Measurements from ENCODE around the gene PFN1.

The PFN1 gene

DNA sequence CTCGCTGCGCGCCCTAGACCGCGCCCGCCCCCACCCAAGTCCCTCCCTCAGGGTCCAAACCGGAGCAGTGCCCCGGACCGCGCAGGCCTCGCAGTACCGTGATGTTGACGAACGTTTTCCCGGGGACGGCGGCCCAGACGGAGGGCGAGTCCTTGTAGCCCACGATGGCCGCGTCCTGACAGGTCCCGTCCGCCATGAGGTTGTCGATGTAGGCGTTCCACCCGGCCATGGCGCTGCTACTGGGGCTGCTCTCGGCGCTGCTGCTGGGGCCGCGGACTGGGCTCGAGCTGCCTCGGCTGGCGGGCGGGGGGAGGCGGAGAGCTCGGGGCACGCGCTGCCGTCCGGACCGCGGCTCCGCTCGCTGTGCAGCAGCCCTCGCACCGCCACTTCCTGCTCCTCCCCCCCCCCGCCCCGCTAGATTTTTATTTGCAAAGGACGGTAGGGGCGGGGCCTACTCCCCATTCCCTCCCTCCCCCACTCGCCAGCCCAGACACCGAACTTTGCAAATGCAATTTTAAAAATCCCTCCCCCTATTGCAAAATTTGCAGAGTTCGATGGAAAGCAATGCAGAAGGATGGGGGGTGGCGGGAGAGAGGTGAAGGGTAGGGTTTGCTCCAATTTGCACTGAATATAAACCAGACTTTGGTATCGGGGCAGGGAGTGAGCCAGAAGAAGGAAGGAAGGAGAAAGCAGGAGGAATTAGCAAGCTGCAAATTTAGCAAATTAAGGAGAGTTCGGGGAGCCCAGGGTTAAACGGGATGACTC, at the start of gene PFN1:
TSS of gene PFN1 (minus strand) at position 365 of the 765 bp plus-strand sequence. CDS start at position 229, 136 bp downstream.
- DNase-seq = peak; percentile 86

DNA sequence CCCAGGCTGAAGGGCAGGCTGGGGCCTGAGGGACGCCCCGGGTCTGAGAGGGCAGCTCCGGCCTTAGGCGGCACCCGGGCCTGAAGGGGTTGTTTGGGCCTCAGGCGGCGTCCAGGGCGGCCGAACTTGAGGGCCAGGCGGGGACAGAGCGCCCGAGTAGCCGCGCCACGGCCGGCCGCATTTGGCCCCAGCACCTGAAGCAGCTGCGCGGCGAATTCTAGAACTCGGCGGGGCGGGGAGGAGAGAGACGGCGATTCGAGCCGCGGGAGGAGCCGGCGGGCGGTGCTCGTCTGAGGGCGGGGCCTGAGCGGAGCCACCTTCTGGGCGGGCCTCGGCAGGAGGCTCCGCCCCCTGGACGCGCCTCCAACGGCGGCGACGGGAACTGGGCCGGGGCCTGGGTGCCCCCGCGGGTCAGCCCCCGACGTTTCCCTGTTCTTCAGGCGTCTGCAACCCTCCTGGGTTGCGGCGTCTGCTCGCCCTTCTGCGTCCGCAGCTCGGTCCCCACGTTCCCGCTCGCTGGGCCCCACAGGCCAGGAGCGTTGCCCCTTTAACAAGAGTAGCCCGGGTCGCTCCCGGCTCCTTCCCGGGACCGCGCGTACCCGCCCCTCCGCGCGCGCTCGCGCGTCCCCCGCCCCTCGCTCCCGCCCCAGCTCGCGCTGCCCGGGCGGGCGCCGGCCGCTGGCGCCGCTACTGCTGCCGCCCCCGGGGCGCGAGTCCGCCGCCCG, 49.1 kb upstream of the PFN1 start, which contains the start of the genes INCA1 and KIF1C:
TSS of gene INCA1 (minus strand) at position 221 of the 725 bp plus-strand sequence. CDS start 3,085 bp downstream, outside the sequence.
TSS of gene KIF1C (plus strand) at position 649 of the 725 bp plus-strand sequence. CDS start 2,297 bp downstream, outside the sequence.
- peak; percentile 83 for DNase-seq

DNA sequence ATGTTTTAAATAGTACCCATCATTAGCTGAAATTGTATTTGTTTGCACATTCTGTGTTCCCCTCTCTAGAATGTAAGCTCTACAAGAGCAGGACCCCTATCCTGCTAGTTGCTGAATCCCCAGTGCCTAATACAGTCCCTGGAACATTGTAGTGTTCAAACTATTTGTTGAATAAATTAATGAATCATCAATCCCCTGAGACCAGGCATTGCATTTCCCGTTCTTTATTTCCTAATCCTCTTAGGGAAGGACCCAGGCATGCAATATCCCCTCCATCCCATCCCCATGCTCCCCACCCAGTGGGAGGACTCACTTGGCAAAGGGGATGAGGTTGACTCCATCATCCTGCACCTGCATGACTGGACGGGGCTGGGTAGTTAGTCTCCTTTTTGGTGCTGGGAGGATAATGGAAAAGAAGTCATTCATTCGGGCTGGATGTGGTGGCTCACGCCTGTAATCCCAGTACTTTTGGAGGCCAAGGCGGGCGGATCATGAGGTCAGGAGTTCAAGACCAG, 45.8 kb upstream of the PFN1 start:
- no peak for DNase-seq

DNA sequence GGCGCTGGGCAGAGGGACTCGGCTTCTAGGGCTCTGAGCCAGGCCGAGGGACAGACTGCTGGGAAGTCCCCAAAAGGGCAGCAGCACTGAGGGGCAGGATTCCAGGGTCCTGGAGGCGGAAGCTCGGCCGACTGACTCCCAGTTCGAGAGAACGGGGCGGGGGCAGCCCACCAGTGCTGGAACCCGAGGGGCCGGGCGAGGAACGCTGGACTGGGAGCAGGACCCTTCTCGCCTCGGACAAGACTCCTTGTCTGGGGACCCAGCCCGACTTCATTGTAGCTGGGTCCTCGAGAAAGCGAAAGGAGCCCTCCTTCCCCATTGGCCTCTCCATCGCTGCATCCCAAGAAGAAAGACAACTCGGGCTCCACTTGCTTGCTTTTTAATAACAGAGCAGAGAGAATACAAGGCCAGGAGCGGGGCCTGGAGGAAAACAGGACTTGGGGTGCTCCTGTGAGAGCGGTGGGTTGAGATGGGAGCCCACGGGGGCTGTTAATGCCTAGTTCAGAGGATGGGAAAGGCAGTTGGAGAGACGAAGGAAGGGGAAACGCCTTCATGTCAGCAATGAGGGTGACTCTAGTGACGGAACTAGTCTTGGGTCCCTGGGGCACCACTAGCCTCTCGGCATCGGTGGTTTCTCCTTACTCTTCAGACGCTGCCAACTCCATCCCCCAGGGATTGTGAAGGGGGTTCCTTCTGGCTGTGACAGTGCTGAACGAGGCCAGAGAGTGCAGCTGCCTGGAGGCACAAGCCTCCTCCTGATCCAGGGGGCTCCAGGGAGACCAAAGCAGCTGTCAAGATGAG, 39.6 kb upstream of the PFN1 start:
- no peak for DNase-seq

DNA sequence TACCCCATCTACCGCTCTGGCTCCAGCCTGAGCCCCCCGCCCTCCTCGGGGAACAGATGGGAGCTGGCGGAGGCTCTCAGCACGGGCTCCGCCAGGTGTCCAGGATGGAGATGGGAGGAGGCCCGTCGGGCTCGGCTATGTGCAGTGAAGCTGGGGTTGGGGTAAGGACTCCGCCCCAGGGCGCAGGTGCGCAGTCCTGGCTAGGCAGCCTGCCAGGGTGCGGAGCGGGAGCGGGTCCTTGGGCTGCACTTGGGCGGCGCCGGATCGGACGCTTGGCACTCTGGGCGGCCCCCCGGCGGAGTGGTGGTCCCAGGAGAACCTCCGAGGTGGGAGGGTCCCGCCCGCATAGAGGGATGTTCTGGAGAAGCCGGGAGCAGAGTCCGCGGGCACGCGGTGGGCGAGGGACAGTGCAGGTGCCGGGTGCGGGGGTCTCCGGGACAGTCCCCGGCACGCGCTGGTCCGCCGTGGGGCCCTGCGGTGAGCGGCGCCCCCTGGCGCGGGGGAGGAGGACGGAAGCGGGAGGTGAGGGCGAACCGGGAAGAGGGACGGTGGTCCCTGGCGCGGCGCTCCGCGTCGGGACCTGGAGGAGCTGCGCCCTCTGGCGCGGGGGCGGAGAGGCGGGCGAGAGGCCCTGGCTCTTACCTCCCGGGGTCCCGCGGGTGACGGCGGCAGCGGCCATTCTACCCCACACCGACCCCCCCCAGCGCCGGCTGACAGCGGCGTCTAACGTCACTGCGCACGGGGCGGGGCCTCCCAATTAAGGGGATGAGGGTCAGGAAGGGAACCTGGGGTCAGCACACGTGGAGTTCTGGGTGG, 38.8 kb upstream of the PFN1 start, which contains the start of gene CAMTA2:
TSS of gene CAMTA2 (minus strand) at position 725 of the 816 bp plus-strand sequence. CDS start 1,453 bp downstream, outside the sequence.
- DNase-seq = peak; percentile 85

DNA sequence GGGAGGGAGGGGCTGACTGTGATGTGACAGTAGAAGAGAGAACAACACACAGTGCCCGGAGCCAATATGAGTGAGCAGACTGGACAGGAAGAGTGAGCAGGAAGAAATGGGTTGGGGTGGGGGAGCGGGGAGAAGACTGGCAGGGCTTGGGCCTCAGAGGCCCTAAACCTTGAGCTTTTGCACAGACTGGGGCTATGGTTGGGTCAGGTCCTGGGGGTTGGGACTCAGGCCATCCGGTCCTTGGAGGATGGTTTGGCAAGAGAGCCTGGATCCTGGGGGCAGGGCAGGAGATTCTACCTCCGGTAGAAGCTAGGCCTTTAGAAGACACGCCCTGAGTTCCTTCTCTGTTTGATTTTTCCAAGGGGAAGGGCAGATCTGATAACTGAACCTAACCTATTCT, 38.1 kb upstream of the PFN1 start:
- no peak for DNase-seq

DNA sequence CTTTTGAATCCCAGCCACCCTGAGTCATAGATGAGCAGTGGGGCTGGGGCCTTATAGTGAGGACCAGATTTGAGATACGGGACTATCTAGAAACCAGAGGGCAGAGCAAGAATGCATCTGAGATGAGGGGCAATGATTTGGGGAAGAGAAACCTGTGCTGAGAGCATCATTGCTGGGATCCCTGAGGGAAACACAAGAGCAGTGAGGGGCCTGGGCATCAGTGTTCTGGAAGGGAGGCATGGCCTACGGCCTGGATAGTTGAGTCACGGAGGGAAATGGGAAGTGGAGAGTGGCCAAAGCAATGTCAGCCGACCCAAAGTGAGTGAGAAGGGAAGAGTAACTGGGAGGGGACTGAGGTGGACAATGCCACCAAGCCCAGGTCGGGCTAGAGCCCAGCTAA, 34.0 kb upstream of the PFN1 start:
- DNase-seq = no peak

DNA sequence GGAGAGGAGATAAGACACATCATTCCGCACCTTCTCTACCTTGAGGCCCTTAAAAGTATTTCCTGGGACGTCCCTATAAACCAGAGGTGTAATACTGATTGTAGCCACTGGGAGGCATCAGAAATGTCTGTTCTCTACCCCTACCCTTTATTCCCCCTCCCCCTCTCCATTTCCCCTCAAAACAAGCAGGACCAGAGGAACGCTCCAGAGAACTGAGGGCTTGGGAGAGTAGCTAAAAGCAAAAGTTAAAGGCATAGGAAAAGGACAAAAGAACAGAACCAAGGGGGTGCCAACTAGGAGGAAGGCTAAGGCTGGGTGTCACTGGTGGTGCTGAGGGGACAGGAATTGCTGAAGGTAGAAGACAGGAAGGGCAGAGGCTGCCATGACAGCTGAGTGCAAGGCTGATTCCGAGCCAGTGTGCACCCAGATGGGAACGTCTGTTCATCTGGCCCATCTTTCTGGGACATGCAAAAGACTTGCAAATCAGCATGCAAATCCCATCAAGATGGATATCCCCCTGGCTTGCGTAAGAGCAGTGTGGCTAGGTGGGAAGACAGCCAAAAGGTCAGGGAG, 32.4 kb upstream of the PFN1 start:
- peak; percentile 33 for DNase-seq

DNA sequence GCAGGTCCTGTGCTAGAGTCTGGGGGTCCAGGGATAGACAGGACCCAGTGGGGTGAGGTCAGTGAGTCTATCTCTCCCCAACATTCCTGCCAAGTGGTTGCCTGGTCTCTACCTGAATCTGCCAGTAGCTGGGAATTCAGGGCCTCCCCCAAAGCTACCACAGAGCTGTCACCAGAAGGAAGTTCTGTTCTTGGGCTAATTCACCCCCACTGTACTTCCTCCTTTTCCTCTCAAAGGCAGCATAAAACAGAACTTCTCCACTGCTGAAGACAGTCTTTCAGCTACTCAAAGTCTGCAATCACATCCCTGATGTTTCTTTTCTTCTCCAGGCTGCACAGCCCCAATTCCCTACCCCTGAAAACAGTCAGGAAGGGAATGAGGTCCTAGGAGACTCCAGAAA, 30.4 kb upstream of the PFN1 start:
- DNase-seq = no peak

DNA sequence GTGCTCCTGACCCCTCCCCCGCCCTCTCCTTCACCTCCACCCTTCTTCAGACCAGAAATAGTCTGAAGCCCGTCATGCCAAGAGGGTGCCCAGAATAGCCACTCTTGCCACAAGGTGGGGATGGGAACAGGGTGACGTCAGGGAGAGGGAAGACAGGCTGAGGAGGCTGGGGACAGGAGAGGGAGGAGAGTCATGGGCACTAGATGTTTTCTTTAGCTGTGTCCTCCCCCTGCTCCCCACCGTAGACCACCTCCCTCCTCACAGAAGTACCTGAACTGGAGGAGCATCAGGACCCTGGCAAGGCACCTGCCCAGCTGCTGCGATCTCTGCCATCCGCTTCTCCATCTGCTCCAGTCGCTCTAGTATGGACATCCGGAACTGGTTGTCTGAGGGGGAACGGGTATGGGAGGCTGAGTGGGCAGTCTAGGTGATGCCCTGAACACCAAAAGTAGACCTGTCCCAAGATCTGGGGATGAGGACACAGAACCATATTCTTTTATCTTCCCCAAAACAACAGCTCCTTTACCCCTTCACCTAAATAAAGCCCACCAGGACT, 25.9 kb upstream of the PFN1 start:
- no peak for DNase-seq

DNA sequence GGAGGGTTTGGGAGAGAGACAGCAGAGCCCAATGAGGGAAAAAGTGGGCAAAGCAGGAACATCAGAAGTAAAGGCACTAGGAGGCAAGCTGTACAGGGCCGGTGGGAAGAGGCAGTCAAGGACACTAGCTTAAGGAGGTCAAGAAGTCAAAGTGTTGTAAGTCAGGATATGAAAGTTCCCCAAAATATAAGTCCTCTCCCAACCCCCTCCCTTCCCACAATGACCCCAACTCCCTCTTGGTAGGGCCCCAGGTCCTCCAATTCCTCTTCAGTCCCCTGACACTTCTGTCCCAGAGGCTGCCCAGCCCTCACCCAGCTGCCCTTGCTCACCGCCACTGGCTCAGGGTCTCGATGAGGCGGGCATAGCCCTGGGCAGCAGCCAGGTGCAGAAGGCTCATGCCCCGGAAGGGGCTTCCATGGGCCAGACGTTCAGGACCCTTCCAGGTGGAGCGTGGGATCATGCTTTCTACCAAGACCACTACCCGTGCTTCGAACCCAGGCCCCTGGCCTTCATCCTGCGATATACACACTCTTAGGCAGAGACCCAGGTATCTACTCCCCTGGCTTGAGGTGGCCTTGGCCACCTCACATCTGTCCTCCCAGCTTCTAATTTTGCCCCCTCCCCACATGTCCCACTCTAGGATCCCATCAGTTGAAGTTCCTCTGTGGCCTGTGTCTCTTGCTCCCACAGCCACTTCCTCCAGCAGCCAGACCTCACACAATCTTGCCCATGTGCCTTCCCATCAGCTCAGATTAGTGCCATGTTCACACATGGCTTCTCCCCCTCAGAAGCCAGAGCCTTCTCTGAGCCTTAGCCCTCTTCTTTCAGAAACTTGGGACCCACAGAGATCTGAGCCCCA, 25.2 kb upstream of the PFN1 start:
- no peak for DNase-seq

DNA sequence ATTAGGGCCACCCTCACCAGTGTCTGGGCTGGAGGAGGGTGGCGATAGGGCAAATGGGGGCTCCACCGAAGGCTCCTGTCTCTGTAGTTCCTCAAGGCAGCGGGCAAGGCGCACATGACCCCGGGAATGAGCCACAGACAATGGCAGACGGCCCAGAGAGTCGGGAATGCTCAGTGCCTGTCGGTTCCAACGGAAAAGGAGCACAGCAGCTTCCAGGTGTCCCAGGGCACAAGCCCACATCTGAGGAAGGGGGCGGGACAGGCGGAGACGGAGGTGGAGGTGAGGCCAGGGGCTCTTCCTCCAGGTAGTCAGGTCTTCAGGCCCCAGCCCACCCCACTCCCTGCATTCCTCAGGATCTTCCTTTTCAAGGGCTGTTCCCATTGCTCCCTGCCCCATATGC, 24.4 kb upstream of the PFN1 start:
- no peak for DNase-seq

DNA sequence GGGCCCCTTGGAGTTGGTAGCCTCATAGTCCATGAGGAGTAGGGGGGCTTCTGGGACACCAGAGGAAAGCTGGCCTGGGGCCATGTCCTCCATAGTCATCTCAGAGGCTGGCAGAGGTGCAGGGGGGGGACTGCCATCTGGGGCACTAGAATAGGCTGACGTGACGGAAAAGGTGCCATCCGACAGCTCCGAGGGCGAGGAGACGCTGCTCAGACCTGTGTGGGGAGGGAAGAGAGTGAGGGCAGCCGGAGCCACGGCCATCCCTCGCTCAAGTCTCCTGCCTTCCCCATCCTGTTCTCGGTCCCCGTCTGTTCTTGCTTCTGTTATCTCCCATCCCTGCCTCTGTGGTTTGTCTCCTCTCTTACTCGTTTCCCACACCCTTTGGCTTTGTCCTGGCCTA, 24.0 kb upstream of the PFN1 start:
- no peak for DNase-seq

DNA sequence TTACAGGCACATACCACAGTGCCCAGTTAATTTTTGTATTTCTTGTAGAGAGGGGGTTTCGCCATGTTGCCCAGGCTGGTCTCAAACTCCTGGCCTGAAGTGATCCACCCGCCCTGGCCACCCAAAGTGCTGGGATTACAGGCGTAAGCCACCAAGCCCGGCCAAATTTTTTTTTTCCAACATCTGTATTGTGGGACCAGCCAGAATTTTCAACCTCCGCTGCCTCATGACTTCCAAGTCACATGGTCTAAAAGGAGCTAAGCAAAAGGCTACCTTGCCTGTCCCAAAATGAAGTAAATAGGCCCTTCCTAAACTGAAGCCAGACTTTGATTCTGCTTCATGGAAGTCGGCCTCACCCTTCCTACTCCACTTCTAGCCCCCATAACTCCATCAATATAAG, 23.5 kb upstream of the PFN1 start:
- no peak for DNase-seq

DNA sequence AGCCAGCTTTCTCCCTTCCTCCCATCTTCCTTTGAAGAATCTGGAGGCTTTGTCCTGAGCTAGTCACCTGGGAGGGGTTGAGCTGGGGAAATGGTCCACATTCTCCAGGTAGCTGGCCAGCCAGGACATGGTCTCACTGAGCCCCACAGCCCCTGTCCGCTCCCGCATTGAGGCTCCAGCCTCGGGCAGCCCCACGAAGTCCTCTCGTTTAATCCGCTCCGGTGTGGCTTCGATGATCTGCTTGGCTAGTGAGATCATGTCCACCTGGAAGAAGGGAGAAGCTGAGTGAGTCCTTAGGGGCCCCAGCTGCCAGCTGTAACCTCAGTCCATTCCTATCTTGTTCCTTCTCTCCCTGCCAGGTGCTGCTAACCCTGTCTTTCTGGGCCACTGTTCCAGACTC, 21.9 kb upstream of the PFN1 start:
- DNase-seq = no peak

DNA sequence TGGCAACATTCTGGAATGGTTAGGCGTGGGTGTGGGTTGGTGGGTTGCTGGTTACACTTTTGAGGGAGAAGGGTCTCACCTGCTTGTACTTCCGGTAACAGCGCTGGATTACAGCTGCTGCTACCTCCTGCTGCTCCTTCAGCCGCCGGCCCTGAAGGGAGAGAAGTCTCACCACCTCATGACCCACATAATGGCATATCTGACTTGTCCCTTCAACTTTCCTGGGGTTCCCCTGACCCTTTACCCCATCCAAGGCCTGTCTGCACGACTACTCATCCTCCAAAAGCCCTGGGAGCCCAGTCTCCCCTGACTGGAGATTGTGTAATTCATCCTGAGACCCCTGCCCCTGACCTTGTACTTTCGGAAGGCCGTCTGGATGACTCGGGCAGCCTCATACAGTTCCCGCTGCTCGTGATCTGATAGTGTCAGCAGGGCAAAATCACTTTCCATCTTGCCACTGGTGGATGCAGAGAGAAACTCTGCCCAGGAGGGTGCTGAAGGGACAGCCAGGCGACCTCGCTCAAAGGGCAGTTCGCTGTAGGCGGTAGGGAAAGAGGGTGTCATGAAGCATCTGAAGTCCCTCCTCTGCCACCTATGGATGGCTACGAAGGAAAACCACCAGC, 21.3 kb upstream of the PFN1 start:
- no peak for DNase-seq

DNA sequence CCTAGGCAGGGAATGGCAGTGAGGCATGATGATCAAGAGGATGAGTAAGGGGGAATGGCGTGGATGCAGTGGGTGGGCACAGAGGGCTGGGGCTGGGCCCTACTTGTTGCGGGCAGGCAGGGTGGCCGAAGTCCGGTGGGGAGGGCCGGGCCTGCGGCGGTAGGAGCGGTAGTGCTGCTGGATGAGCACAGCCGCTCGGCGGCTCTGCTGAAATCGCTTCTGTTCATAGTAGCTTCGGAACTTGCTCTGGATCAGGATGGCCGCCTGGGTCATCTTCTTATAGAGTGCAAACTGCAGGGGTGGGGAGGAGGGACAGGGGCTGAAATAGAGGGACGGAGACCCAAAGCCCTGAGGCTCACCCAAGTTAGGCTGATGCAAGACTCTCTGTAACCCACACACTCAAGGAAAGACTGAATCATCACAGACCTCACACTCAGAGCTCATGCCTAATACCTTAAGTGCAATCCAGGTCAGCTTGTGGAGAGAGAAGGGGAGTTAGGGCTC, 20.8 kb upstream of the PFN1 start:
- DNase-seq = no peak

DNA sequence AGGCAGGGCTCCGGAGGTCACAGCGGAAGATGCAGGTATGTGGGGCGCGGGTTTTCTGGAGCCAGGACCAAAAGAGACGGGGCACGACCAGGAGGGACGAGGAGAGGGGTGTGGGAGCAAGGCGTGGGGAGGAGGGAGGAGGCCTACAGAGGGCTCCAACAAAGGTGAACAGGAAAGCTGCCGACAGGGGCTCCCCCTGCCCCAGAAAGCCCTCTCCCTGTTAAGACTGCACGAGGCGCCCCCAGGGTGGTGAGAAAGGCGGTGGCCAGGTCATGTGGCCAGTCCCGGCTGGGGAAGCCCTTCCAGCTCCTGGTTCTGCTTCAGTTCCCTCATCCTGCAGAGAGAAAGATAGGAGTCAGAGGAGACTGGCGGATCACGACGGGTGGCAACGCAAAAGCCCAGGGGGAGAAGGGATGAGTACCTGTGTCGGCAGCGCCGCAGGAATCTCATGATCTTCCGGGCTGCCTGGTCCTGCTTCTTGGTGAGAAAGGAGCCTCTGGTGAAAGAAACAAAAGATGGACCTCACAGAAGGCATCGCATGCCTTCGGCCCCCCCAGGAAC, 20.2 kb upstream of the PFN1 start:
- DNase-seq = no peak
